ENCODE results near the gene UPF1.

UPF1 gene

GRCh38 chr19:18903156-18904037 is 71.6 kb downstream of the UPF1 start:
- peaks cover 87% of the 10 kb centered on the region for H3K36me3 ChIP-seq (ENCODE audit: insufficient read depth, insufficient read length, low read length)
- no peak overlapping the region for H3K9ac ChIP-seq (ENCODE audit: insufficient read length, low read depth)
- no peak overlapping the region for H3K4me3 ChIP-seq (ENCODE audit: insufficient read length, low read depth)
- H3K27me3 ChIP-seq (ENCODE audit: insufficient read depth, insufficient read length) = no peaks in the 10 kb centered on the region
- H3K4me1 ChIP-seq (ENCODE audit: insufficient read depth, insufficient read length) = peaks cover 10% of the 10 kb centered on the region
- DNase-seq (ENCODE audit: low read depth, low spot score) = no peak
- no peak for TF ChIP-seq ZNF274 (IDR thresholded peaks at IDR 0.05; ENCODE audit: low read depth, low read length)
- no peak for TF ChIP-seq SUZ12 (IDR thresholded peaks at IDR 0.05; ENCODE audit: extremely low read depth, insufficient read depth, insufficient read length)
- TF ChIP-seq YY1 (IDR thresholded peaks at IDR 0.05; ENCODE audit: insufficient read depth, insufficient read length) = no peak
- H3K9me3 ChIP-seq (ENCODE audit: insufficient read depth, low read length) = no peaks in the 10 kb centered on the region

- no peak overlapping the region for H3K4me3 ChIP-seq (ENCODE audit: insufficient read length, low read depth)
- no peak overlapping the region for H3K9ac ChIP-seq (ENCODE audit: insufficient read length, low read depth)
- no peaks in the 10 kb centered on the region for H3K9me3 ChIP-seq (ENCODE audit: insufficient read depth, low read length)
- H3K36me3 ChIP-seq (ENCODE audit: insufficient read depth, insufficient read length, low read length) = peaks cover 85% of the 10 kb centered on the region
- H3K27me3 ChIP-seq (ENCODE audit: insufficient read depth, insufficient read length) = no peaks in the 10 kb centered on the region
- TF ChIP-seq YY1 (IDR thresholded peaks at IDR 0.05; ENCODE audit: insufficient read depth, insufficient read length) = no peak
- no peak for DNase-seq (ENCODE audit: low read depth, low spot score)
- peaks cover 10% of the 10 kb centered on the region for H3K4me1 ChIP-seq (ENCODE audit: insufficient read depth, insufficient read length)
Observed at GRCh38 chr19:18904334-18905057, 72.7 kb downstream of the UPF1 start.

- no peak for DNase-seq (ENCODE audit: low read depth, low spot score)
- Histone ChIP-seq H3K36me3 (ENCODE audit: insufficient read depth, insufficient read length, low read length) (peaks cover 85% of the 10 kb centered on the region), H3K9ac (ENCODE audit: insufficient read length, low read depth) (no peak overlapping the region), H3K4me1 (ENCODE audit: insufficient read depth, insufficient read length) (peaks cover 10% of the 10 kb centered on the region), H3K9me3 (ENCODE audit: insufficient read depth, low read length) (no peaks in the 10 kb centered on the region), H3K27me3 (ENCODE audit: insufficient read depth, insufficient read length) (no peaks in the 10 kb centered on the region), H3K4me3 (ENCODE audit: insufficient read length, low read depth) (no peak overlapping the region)
- TF ChIP-seq ZNF274 (IDR thresholded peaks at IDR 0.05; ENCODE audit: low read depth, low read length) (no peak), SUZ12 (IDR thresholded peaks at IDR 0.05; ENCODE audit: extremely low read depth, insufficient read depth, insufficient read length) (no peak), YY1 (IDR thresholded peaks at IDR 0.05; ENCODE audit: insufficient read depth, insufficient read length) (no peak)
Observed at GRCh38 chr19:18905058-18905456, 73.3 kb downstream of the UPF1 start.

- Histone ChIP-seq H3K4me1 (ENCODE audit: insufficient read depth, insufficient read length) (peaks cover 10% of the 10 kb centered on the region), H3K9me3 (ENCODE audit: insufficient read depth, low read length) (no peaks in the 10 kb centered on the region), H3K4me3 (ENCODE audit: insufficient read length, low read depth) (no peak overlapping the region), H3K36me3 (ENCODE audit: insufficient read depth, insufficient read length, low read length) (peaks cover 85% of the 10 kb centered on the region), H3K9ac (ENCODE audit: insufficient read length, low read depth) (no peak overlapping the region), H3K27me3 (ENCODE audit: insufficient read depth, insufficient read length) (no peaks in the 10 kb centered on the region)
- TF ChIP-seq ZNF274 (IDR thresholded peaks at IDR 0.05; ENCODE audit: low read depth, low read length) = no peak
- no peak for TF ChIP-seq SUZ12 (IDR thresholded peaks at IDR 0.05; ENCODE audit: extremely low read depth, insufficient read depth, insufficient read length)
- no peak for TF ChIP-seq YY1 (IDR thresholded peaks at IDR 0.05; ENCODE audit: insufficient read depth, insufficient read length)
- DNase-seq (ENCODE audit: low read depth, low spot score) = no peak
Observed at GRCh38 chr19:18905513-18906236, 73.9 kb downstream of the UPF1 start.

GRCh38 chr19:18906605-18907519 is 75.1 kb downstream of the UPF1 start:
- no peak for TF ChIP-seq YY1 (IDR thresholded peaks at IDR 0.05; ENCODE audit: insufficient read depth, insufficient read length)
- no peak for TF ChIP-seq ZNF274 (IDR thresholded peaks at IDR 0.05; ENCODE audit: low read depth, low read length)
- no peak for TF ChIP-seq SUZ12 (IDR thresholded peaks at IDR 0.05; ENCODE audit: extremely low read depth, insufficient read depth, insufficient read length)
- Histone ChIP-seq H3K4me1 (ENCODE audit: insufficient read depth, insufficient read length) (peaks cover 10% of the 10 kb centered on the region), H3K27me3 (ENCODE audit: insufficient read depth, insufficient read length) (no peaks in the 10 kb centered on the region), H3K4me3 (ENCODE audit: insufficient read length, low read depth) (no peak overlapping the region), H3K36me3 (ENCODE audit: insufficient read depth, insufficient read length, low read length) (peaks cover 82% of the 10 kb centered on the region), H3K9ac (ENCODE audit: insufficient read length, low read depth) (peak overlapping the region; percentile 8), H3K9me3 (ENCODE audit: insufficient read depth, low read length) (no peaks in the 10 kb centered on the region)
- no peak for DNase-seq (ENCODE audit: low read depth, low spot score)

GRCh38 chr19:18908917-18909619 is 77.3 kb downstream of the UPF1 start:
- DNase-seq (ENCODE audit: low read depth, low spot score) = no peak
- Histone ChIP-seq H3K4me3 (ENCODE audit: insufficient read length, low read depth) (no peak overlapping the region), H3K36me3 (ENCODE audit: insufficient read depth, insufficient read length, low read length) (peaks cover 84% of the 10 kb centered on the region), H3K9me3 (ENCODE audit: insufficient read depth, low read length) (no peaks in the 10 kb centered on the region), H3K9ac (ENCODE audit: insufficient read length, low read depth) (no peak overlapping the region), H3K27me3 (ENCODE audit: insufficient read depth, insufficient read length) (no peaks in the 10 kb centered on the region), H3K4me1 (ENCODE audit: insufficient read depth, insufficient read length) (peaks cover 17% of the 10 kb centered on the region)
- no peak for TF ChIP-seq YY1 (IDR thresholded peaks at IDR 0.05; ENCODE audit: insufficient read depth, insufficient read length)
- no peak for TF ChIP-seq ZNF274 (IDR thresholded peaks at IDR 0.05; ENCODE audit: low read depth, low read length)
- TF ChIP-seq SUZ12 (IDR thresholded peaks at IDR 0.05; ENCODE audit: extremely low read depth, insufficient read depth, insufficient read length) = no peak

Measured in NT2/D1 (cell line).